ENCODE results near the gene GNB2. TPM values are rescaled to one million over a fixed set of nuclear protein-coding genes. Genes with fewer than 3 reads are reported as not detected.

The GNB2 gene
- total RNA-seq, 1 donor from 2014 or later, result 229 TPM

DNA sequence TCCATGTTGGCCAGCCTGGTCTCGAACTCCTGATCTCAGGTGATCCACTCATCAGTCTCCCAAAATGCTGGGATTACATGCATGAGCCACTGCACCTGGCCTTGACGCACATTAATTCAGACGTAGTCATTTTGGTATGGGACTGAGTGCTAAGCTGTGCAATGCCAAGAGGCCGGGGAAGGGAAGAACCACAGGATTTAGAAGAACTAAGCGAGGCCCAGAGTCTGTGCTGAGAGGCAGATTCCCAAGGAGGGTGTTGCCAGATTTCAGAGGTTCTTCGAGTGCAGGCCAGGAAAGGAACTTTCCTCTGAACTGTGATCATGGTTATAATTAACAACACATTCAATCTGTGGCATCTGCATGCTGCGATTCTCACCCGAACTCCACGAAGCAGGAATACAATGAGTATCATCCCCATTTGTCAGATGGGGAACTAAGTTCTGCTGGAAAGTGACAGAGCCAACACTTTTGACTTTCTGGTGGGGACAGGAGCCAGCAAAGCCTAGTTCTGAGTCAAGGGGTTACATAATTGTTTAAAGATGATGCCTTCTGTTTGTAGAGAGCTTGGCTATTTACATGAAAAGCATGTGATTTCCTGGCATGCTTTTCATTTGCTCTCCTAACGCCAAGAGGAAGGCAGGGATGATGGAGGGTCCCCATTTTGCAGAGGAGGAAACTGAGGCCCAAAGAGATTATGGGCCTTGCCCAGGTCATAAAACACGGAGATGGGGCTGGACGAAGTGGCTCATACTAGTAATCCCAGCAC, 53.6 kb downstream of the GNB2 start:
- no peaks in the 10 kb centered on the region for H3K36me3 Mint-ChIP-seq (ENCODE audit: low read depth)
- H3K27me3 Mint-ChIP-seq (ENCODE audit: low read depth), result peaks cover 72% of the 10 kb centered on the region
- H3K9me3 Mint-ChIP-seq, result no peaks in the 10 kb centered on the region
- H3K4me1 Mint-ChIP-seq, result no peaks in the 10 kb centered on the region
- H3K27ac Mint-ChIP-seq (ENCODE audit: unreplicated experiment), result no peak overlapping the region
- TF ChIP-seq, protein P1, sequence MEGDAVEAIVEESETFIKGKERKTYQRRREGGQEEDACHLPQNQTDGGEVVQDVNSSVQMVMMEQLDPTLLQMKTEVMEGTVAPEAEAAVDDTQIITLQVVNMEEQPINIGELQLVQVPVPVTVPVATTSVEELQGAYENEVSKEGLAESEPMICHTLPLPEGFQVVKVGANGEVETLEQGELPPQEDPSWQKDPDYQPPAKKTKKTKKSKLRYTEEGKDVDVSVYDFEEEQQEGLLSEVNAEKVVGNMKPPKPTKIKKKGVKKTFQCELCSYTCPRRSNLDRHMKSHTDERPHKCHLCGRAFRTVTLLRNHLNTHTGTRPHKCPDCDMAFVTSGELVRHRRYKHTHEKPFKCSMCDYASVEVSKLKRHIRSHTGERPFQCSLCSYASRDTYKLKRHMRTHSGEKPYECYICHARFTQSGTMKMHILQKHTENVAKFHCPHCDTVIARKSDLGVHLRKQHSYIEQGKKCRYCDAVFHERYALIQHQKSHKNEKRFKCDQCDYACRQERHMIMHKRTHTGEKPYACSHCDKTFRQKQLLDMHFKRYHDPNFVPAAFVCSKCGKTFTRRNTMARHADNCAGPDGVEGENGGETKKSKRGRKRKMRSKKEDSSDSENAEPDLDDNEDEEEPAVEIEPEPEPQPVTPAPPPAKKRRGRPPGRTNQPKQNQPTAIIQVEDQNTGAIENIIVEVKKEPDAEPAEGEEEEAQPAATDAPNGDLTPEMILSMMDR (conservative IDR thresholded peaks at IDR 0.05), result no peak
- DNase-seq (ENCODE audit: low read depth, low spot score), result no peak
- H3K4me3 Mint-ChIP-seq, result no peak overlapping the region

DNA sequence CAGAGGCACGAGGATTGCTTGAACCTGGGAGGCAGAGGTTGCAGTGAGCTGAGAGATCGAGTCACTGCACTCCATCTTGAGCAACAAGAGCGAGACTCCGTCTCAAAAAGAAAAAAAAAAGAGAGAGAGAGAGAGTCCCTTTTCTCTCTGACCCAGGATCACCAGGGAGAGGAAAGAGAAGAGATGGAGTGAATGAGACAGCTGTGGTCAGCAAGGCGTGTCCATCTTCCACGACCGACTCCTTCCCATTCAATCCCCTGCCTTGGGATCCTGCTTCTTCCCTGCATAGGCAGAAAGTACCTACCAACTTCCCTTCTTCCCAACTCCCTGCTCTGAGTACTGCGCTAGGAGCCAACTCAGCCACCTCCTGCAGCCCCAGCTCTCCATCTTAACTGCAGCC, 54.7 kb downstream of the GNB2 start:
- Mint-ChIP-seq H3K27me3 (ENCODE audit: low read depth) (peaks cover 65% of the 10 kb centered on the region), H3K27ac (ENCODE audit: unreplicated experiment) (no peak overlapping the region), H3K4me1 (no peaks in the 10 kb centered on the region), H3K4me3 (no peak overlapping the region), H3K36me3 (ENCODE audit: low read depth) (no peaks in the 10 kb centered on the region), H3K9me3 (no peaks in the 10 kb centered on the region)
- TF ChIP-seq, protein P1 (conservative IDR thresholded peaks at IDR 0.05), result no peak
- no peak for DNase-seq (ENCODE audit: low read depth, low spot score)

Other genes starting within 250 kb of the GNB2 start
- 1.8 and 2.0 TPM in 2 replicates for gene ZCWPW1, start 245.0 kb upstream of the GNB2 start, total RNA-seq
- gene MEPCE, start 243.9 kb upstream of the GNB2 start, total RNA-seq, result 46.9 and 49.8 TPM in 2 replicates
- 39.5 and 42.1 TPM in 2 replicates for gene PPP1R35, start 237.2 kb upstream of the GNB2 start, total RNA-seq
- gene SPACDR, start 209.5 kb upstream of the GNB2 start, total RNA-seq, result 1.0 and 1.4 TPM in 2 replicates
- 28.8 and 32.8 TPM in 2 replicates for gene TSC22D4, start 194.5 kb upstream of the GNB2 start, total RNA-seq
- 4.8 and 5.2 TPM in 2 replicates for gene NYAP1, start 189.8 kb upstream of the GNB2 start, total RNA-seq
- 11.6 and 13.3 TPM in 2 replicates for gene AGFG2, start 134.5 kb upstream of the GNB2 start, total RNA-seq
- gene SAP25, start 99.8 kb upstream of the GNB2 start, total RNA-seq, result 3.4 and 4.6 TPM in 2 replicates
- gene LRCH4, start 87.6 kb upstream of the GNB2 start, total RNA-seq, result 44.2 and 46.6 TPM in 2 replicates
- 0.50 and 0.61 TPM in 2 replicates for gene FBXO24, start 87.4 kb upstream of the GNB2 start, total RNA-seq
- 13.7 and 16.7 TPM in 2 replicates for gene PCOLCE, start 71.4 kb upstream of the GNB2 start, total RNA-seq
- 24.3 and 27.9 TPM in 2 replicates for gene MOSPD3, start 61.2 kb upstream of the GNB2 start, total RNA-seq
- 1.7 and 2.4 TPM in 2 replicates for gene TFR2, start 32.2 kb upstream of the GNB2 start, total RNA-seq
- gene ACTL6B, start 17.3 kb upstream of the GNB2 start, total RNA-seq, result 2.4 and 3.1 TPM in 2 replicates
- 71.8 and 82.9 TPM in 2 replicates for gene GIGYF1, start 20.5 kb downstream of the GNB2 start, total RNA-seq
- gene POP7, start 32.4 kb downstream of the GNB2 start, total RNA-seq, result 64.1 and 67.9 TPM in 2 replicates
- gene EPO, start 46.7 kb downstream of the GNB2 start, total RNA-seq, result 0.23 and 0.30 TPM in 2 replicates
- gene ZAN, start 59.9 kb downstream of the GNB2 start, total RNA-seq, result not detected in 2 replicates
- gene EPHB4, start 153.8 kb downstream of the GNB2 start, total RNA-seq, result 80.4 and 84.5 TPM in 2 replicates
- gene SLC12A9, start 179.0 kb downstream of the GNB2 start, total RNA-seq, result 25.2 and 27.7 TPM in 2 replicates
- 34.8 and 39.7 TPM in 2 replicates for gene TRIP6, start 193.6 kb downstream of the GNB2 start, total RNA-seq
- gene SRRT, start 201.4 kb downstream of the GNB2 start, total RNA-seq, result 330 and 356 TPM in 2 replicates
- 4.4 and 4.6 TPM in 2 replicates for gene UFSP1, start 216.0 kb downstream of the GNB2 start, total RNA-seq
- 1.7 and 2.0 TPM in 2 replicates for gene ACHE, start 222.1 kb downstream of the GNB2 start, total RNA-seq